MM.1S (cell line): Measurements from ENCODE around the gene SLC7A1.

Source experiments
- EZH2 ChIP-seq: fragments of 300-600 bp; sonication (generic); optimal IDR thresholded peaks from 2 replicates; pipeline ENCODE3; 2017; ENCODE audit warnings: low read depth, mild to moderate bottlenecking, antibody characterized with exemption, low read length, mixed read lengths
- EZH2phosphoT487 ChIP-seq: fragments of 300-600 bp; sonication (generic); IDR thresholded peaks from 2 replicates; pipeline ENCODE4 v1.6.1; 2018; ENCODE audit warnings: antibody characterized with exemption, low read length
- TF ChIP-seq, protein P1 (sequence below): fragments of 300-600 bp; sonication (generic); IDR thresholded peaks from 2 replicates; pipeline ENCODE4 v1.5.1; 2016; ENCODE audit warnings: antibody characterized with exemption, low read length, mixed read lengths

DNA sequence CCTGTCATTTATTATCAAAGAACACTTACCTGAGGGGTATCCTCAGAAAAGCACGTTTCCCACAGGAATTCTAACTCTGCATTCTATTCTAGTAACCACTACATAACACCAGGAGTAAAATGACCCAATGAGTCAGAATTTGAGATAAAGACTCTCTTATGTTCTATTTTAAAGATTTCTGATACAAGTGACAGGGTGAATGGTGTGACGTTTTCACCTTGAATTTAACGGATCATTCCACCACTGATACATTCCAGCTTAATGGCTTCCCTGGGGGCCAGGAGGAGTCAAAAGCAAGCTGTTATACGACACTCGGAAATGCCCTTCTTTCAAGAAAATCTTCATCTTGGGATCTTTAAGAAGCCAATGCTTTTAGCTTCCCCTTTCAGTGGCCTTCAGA, 55.2 kb downstream of the SLC7A1 start:
- TF ChIP-seq, protein P1, sequence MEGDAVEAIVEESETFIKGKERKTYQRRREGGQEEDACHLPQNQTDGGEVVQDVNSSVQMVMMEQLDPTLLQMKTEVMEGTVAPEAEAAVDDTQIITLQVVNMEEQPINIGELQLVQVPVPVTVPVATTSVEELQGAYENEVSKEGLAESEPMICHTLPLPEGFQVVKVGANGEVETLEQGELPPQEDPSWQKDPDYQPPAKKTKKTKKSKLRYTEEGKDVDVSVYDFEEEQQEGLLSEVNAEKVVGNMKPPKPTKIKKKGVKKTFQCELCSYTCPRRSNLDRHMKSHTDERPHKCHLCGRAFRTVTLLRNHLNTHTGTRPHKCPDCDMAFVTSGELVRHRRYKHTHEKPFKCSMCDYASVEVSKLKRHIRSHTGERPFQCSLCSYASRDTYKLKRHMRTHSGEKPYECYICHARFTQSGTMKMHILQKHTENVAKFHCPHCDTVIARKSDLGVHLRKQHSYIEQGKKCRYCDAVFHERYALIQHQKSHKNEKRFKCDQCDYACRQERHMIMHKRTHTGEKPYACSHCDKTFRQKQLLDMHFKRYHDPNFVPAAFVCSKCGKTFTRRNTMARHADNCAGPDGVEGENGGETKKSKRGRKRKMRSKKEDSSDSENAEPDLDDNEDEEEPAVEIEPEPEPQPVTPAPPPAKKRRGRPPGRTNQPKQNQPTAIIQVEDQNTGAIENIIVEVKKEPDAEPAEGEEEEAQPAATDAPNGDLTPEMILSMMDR, result no peak
- TF ChIP-seq EZH2phosphoT487 (no peak), EZH2 (no peak)
